ENCODE results near the gene NHERF2.

NHERF2 gene

GRCh38 chr16:2025878-2026460 is 733 bp upstream of the NHERF2 start:
- Histone ChIP-seq H3K4me3 (peak overlapping the region in 2 of 10 experiments; percentile 72 to 80; a peak in 6 of 20 replicates), H3K27me3 (peaks cover 22 to 54% (median 47%) of the 10 kb centered on the region in 11 experiments), H4K20me1 (peaks cover 0 to 24% (median 14%) of the 10 kb centered on the region in 11 experiments; a peak in 15 of 22 replicates), H3K9ac (peak overlapping the region in 5 of 11 experiments; percentile 4 to 79 (median 5); a peak in 2 of 22 replicates), H3K9me3 (replicated peaks in 1 of 11) (no peaks in the 10 kb centered on the region), H3K4me2 (peak overlapping the region; percentile 96 to 98 (median 97); a peak in 19 of 22 replicates), H3K27ac (no peak overlapping the region), H3K36me3 (no peaks in the 10 kb centered on the region), H3K4me1 (peaks cover 31 to 77% (median 57%) of the 10 kb centered on the region in 10 experiments)
- TF ChIP-seq Cebpa-rat (IDR thresholded peaks at IDR 0.05) = no peak

- H3K9me3 ChIP-seq (replicated peaks in 1 of 11) = no peaks in the 10 kb centered on the region
- H3K27me3 ChIP-seq = peaks cover 15 to 42% (median 37%) of the 10 kb centered on the region in 11 experiments; a peak in 20 of 22 replicates
- H3K9ac ChIP-seq = peak overlapping the region; percentile 58 to 80 (median 76)
- H3K4me3 ChIP-seq = peak overlapping the region; percentile 63 to 80 (median 67)
- no peak for TF ChIP-seq Cebpa-rat (IDR thresholded peaks at IDR 0.05)
- H3K27ac ChIP-seq = peak overlapping the region in 8 of 11 experiments; percentile 10 to 53 (median 40); a peak in 9 of 22 replicates
- H4K20me1 ChIP-seq = peaks cover 0 to 24% (median 14%) of the 10 kb centered on the region in 11 experiments; a peak in 15 of 22 replicates
- H3K4me1 ChIP-seq = peaks cover 41 to 90% (median 70%) of the 10 kb centered on the region in 10 experiments
- H3K4me2 ChIP-seq = peak overlapping the region; percentile 96 to 98 (median 97)
- H3K36me3 ChIP-seq = no peaks in the 10 kb centered on the region
Observed at GRCh38 chr16:2027024-2028010, 615 bp downstream of the NHERF2 start.

GRCh38 chr16:2028146-2028545 is 1.4 kb downstream of the NHERF2 start:
- Histone ChIP-seq H3K9ac (peak overlapping the region in 4 of 11 experiments; percentile 20 to 79 (median 72); a peak in 2 of 22 replicates), H3K4me3 (peak overlapping the region in 5 of 10 experiments; percentile 63 to 80 (median 70); a peak in 6 of 20 replicates), H4K20me1 (peaks cover 0 to 24% (median 14%) of the 10 kb centered on the region in 11 experiments; a peak in 15 of 22 replicates)

GRCh38 chr16:2028620-2029220 is 2.0 kb downstream of the NHERF2 start:
- no peak overlapping the region for H3K27ac ChIP-seq
- peak overlapping the region in 10 of 11 experiments; percentile 96 to 98 (median 96); a peak in 16 of 22 replicates for H3K4me2 ChIP-seq
- H3K27me3 ChIP-seq = peaks cover 15 to 42% (median 37%) of the 10 kb centered on the region in 11 experiments; a peak in 20 of 22 replicates
- H3K4me3 ChIP-seq = no peak overlapping the region
- peaks cover 51 to 92% (median 74%) of the 10 kb centered on the region in 10 experiments for H3K4me1 ChIP-seq
- peak overlapping the region in 2 of 11 experiments; percentile 20 to 76; a peak in 1 of 22 replicates for H3K9ac ChIP-seq
- H4K20me1 ChIP-seq = peaks cover 0 to 24% (median 14%) of the 10 kb centered on the region in 11 experiments; a peak in 15 of 22 replicates
- H3K36me3 ChIP-seq = no peaks in the 10 kb centered on the region
- no peaks in the 10 kb centered on the region for H3K9me3 ChIP-seq (replicated peaks in 1 of 11)
- no peak for TF ChIP-seq Cebpa-rat (IDR thresholded peaks at IDR 0.05)

More at GRCh38 chr16:2028146-2028545, 1.4 kb downstream of the NHERF2 start:
- no peak overlapping the region for H3K27ac ChIP-seq
- H3K36me3 ChIP-seq = no peaks in the 10 kb centered on the region
- H3K27me3 ChIP-seq = peaks cover 15 to 42% (median 37%) of the 10 kb centered on the region in 11 experiments; a peak in 20 of 22 replicates
- no peak for TF ChIP-seq Cebpa-rat (IDR thresholded peaks at IDR 0.05)
- H3K4me2 ChIP-seq = peak overlapping the region; percentile 96 to 98 (median 97); a peak in 21 of 22 replicates
- peaks cover 49 to 91% (median 73%) of the 10 kb centered on the region in 10 experiments for H3K4me1 ChIP-seq
- H3K9me3 ChIP-seq (replicated peaks in 1 of 11) = no peaks in the 10 kb centered on the region

GRCh38 chr16:2029350-2029749 is 2.6 kb downstream of the NHERF2 start:
- Histone ChIP-seq H3K27ac (no peak overlapping the region), H3K4me2 (peak overlapping the region in 1 of 11 experiments; percentile 96; a peak in 1 of 22 replicates), H3K4me1 (peaks cover 50 to 92% (median 73%) of the 10 kb centered on the region in 10 experiments), H3K36me3 (no peaks in the 10 kb centered on the region), H3K9ac (no peak overlapping the region), H3K4me3 (no peak overlapping the region), H3K27me3 (peaks cover 15 to 42% (median 37%) of the 10 kb centered on the region in 11 experiments; a peak in 20 of 22 replicates), H3K9me3 (replicated peaks in 1 of 11) (no peaks in the 10 kb centered on the region), H4K20me1 (peaks cover 0 to 24% (median 14%) of the 10 kb centered on the region in 11 experiments; a peak in 15 of 22 replicates)
- no peak for TF ChIP-seq Cebpa-rat (IDR thresholded peaks at IDR 0.05)

- H4K20me1 ChIP-seq = peaks cover 0 to 25% (median 14%) of the 10 kb centered on the region in 11 experiments; a peak in 15 of 22 replicates
- no peak overlapping the region for H3K27ac ChIP-seq
- H3K4me3 ChIP-seq = no peak overlapping the region
- H3K4me1 ChIP-seq = peaks cover 55 to 91% (median 77%) of the 10 kb centered on the region in 10 experiments
- peaks cover 15 to 41% (median 36%) of the 10 kb centered on the region in 11 experiments; a peak in 20 of 22 replicates for H3K27me3 ChIP-seq
- H3K9ac ChIP-seq = peak overlapping the region in 3 of 11 experiments; percentile 20 to 30 (median 26); a peak in 1 of 22 replicates
- no peaks in the 10 kb centered on the region for H3K36me3 ChIP-seq
- H3K9me3 ChIP-seq (replicated peaks in 1 of 11) = no peaks in the 10 kb centered on the region
- TF ChIP-seq Cebpa-rat (IDR thresholded peaks at IDR 0.05) = no peak
- peak overlapping the region in 6 of 11 experiments; percentile 7 to 100 (median 98); a peak in 7 of 22 replicates for H3K4me2 ChIP-seq
Observed at GRCh38 chr16:2030036-2030435, 3.3 kb downstream of the NHERF2 start.

GRCh38 chr16:2031081-2031577 is 4.4 kb downstream of the NHERF2 start:
- peaks cover 63 to 91% (median 84%) of the 10 kb centered on the region in 10 experiments for H3K4me1 ChIP-seq
- H3K27me3 ChIP-seq = peaks cover 11 to 30% (median 26%) of the 10 kb centered on the region in 11 experiments; a peak in 20 of 22 replicates
- peak overlapping the region in 6 of 11 experiments; percentile 14 to 52 (median 28); a peak in 9 of 22 replicates for H3K9ac ChIP-seq
- peak overlapping the region in 6 of 11 experiments; percentile 2 to 78 (median 20); a peak in 7 of 22 replicates for H3K27ac ChIP-seq
- peaks cover 0 to 5% (median 0%) of the 10 kb centered on the region in 11 experiments; a peak in 1 of 22 replicates for H3K36me3 ChIP-seq
- TF ChIP-seq Cebpa-rat (IDR thresholded peaks at IDR 0.05) = no peak
- H3K4me2 ChIP-seq = peak overlapping the region; percentile 89 to 100 (median 98); a peak in 20 of 22 replicates
- H3K4me3 ChIP-seq = no peak overlapping the region
- H3K9me3 ChIP-seq (replicated peaks in 1 of 11) = no peaks in the 10 kb centered on the region
- H4K20me1 ChIP-seq = peaks cover 0 to 36% (median 14%) of the 10 kb centered on the region in 11 experiments; a peak in 15 of 22 replicates

All from BLaER1 treated with 17β-estradiol and CSF1 and Interleukin-3, amounts not matched to agents 10 nM and 100 nM (cell line).